HUES6 (cell line): ENCODE data around the gene NUDT2.

Source experiments
- H3K27ac ChIP-seq: 2 replicates; pipeline ENCODE4 v1.7.0; 2013; ENCODE audit warnings: low read depth, mild to moderate bottlenecking, low read length, inconsistent platforms
- H3K27me3 ChIP-seq: 2 replicates; pipeline ENCODE4 v1.6.1; 2013; ENCODE audit warnings: low read length; ENCODE audit not compliant: control insufficient read depth, insufficient read depth
- H3K36me3 ChIP-seq: 2 replicates; pipeline ENCODE4 v1.6.1; 2013; ENCODE audit warnings: low read length; ENCODE audit not compliant: control insufficient read depth, insufficient read depth
- H3K4me1 ChIP-seq: 2 replicates; pipeline ENCODE4 v1.6.1; 2013; ENCODE audit warnings: low read length; ENCODE audit not compliant: control insufficient read depth, insufficient read depth
- H3K4me3 ChIP-seq: 2 replicates; pipeline ENCODE4 v1.5.1; 2013; ENCODE audit warnings: low read depth, low read length
- H3K9ac ChIP-seq: one replicate; pipeline ENCODE4 v1.6.1; 2013; ENCODE audit warnings: mild to moderate bottlenecking, low read length
- H3K9me3 ChIP-seq: 2 replicates; pipeline ENCODE4 v1.6.1; 2013; ENCODE audit warnings: low read depth, low read length; ENCODE audit not compliant: control insufficient read depth, insufficient read depth

NUDT2 gene

DNA sequence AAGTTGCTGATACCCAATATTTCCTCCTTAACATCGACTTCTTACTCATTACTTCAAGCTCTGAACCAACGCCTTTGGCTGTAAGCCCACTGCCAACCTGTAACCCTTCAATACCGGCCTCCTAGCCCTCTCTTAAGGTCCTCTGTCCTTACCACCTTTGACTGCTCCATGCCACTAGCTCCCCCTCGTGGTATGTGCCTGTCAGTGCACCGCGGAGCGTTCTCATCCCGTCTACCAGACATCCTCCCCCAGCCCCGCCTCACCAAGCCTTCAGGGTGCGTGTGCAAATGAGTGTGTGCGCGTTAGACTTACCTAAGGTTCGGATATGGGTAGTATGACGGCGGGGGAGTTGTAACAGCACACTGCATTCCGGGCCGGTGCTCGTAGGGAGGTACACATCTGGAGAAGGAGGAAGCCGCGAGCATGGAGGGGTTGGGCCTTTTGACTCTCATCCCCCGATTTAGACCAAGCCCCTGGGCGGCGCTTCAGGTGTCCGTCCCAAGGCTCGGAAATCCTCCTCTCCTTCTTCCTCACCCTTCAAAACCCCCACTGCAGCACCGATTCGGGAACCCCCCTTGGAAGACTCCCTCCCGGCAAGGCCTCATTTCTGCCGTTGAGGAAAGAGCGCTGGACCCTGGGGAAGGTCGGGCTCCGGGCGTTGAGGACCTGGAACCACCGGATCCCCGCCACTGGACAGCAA is 50.1 kb downstream of the NUDT2 start:
- peak overlapping the region; percentile 70 for H3K4me3 ChIP-seq
- H3K27ac ChIP-seq = no peak overlapping the region
- H3K36me3 ChIP-seq = no peaks in the 10 kb centered on the region
- no peak overlapping the region for H3K9ac ChIP-seq
- H3K27me3 ChIP-seq = peaks cover 63% of the 10 kb centered on the region
- H3K4me1 ChIP-seq = peaks cover 22% of the 10 kb centered on the region
- H3K9me3 ChIP-seq = no peaks in the 10 kb centered on the region

DNA sequence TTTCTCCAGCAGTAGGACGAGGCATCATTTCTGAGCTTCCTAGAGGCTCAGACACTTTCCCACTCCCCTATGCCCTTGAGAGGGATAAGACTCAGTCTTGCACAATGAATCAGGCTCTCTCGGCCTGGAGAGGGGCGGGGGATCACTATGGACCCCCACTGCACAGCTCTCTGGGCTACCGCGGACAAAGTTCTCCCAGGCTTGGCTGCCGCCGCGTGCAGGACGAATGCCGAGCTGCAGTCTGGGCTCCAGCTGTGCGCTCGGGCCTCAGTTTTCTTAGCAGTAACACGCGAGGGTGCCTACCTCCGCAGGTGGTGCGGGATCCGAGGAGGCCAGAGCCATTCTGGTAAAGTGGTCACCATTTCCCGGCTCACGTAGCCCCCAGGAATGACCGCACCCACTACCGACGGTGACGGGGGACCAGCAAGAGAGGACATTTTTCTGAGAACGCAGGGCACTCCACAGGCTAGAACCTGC is 50.7 kb downstream of the NUDT2 start:
- no peak overlapping the region for H3K9ac ChIP-seq
- peaks cover 18% of the 10 kb centered on the region for H3K4me1 ChIP-seq
- H3K9me3 ChIP-seq = no peaks in the 10 kb centered on the region
- H3K4me3 ChIP-seq = peak overlapping the region; percentile 70
- H3K27me3 ChIP-seq = peaks cover 63% of the 10 kb centered on the region
- no peak overlapping the region for H3K27ac ChIP-seq
- no peaks in the 10 kb centered on the region for H3K36me3 ChIP-seq

DNA sequence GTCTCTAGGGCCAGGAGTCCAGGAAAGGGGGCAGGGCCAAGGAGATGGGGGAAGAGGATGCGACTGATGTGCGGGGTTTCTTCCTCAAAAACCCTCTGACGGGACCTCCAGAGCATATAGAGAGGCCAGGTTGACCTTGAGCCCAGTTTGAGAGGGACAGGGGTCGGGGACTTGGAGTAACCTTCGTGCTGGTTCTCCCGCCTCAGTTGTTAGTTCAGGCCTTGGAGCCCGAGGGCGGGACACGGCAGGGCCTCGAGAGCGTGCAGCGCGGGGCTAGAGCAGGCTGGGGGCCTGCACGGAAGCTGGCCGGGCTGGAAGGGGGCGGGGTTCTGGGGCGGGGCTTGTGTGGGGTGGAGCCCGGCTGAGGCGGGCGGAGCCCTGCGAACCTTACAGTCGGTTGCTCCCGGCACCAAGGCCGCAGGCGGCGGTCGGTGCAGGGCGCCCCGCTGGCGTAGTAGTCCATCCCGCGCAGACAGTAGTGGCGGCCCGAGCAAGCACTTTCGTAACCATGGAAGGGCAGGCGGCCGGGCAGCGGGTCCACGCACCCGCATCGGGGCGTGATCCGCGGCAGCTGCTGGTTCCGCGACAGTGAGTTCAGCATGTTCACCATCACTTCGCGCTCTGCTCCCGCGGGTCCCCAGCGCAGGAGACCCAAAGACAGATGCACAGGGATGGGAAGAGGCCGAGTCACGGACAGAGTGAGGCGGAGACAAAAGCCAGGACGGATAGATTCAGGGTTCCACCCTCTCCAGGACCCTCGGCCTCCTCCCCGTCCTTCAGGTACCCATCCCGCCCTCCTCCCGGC is 51.3 kb downstream of the NUDT2 start:
- Histone ChIP-seq H3K9me3 (no peaks in the 10 kb centered on the region), H3K27me3 (peaks cover 62% of the 10 kb centered on the region), H3K4me3 (peak overlapping the region; percentile 70), H3K27ac (no peak overlapping the region), H3K4me1 (peaks cover 12% of the 10 kb centered on the region), H3K9ac (peak overlapping the region; percentile 1), H3K36me3 (no peaks in the 10 kb centered on the region)

DNA sequence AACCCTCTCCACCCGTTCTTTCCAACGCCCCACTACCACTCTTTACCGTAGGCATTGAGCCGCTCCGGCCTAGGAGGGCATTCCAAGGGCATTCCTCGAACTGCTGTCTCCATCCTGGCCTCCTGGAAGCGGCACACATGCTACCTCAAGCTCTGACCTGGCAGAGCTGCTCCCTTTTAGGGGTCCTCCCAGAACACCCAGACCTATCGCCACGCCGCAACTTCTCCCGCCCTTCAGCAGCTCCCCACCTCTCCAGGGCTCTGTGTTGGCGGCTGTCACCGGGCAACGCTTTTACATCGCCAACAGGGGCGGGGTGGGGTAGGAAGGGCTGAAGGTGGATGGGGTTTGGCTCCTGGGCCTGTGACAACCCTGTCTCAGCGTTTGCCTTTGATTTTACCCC is 52.0 kb downstream of the NUDT2 start:
- Histone ChIP-seq H3K4me1 (peaks cover 7% of the 10 kb centered on the region; the same call in 1 of the 2 replicates), H3K27me3 (peaks cover 58% of the 10 kb centered on the region), H3K4me3 (peak overlapping the region; percentile 70), H3K36me3 (no peaks in the 10 kb centered on the region), H3K27ac (no peak overlapping the region), H3K9ac (peak overlapping the region; percentile 1), H3K9me3 (no peaks in the 10 kb centered on the region)

DNA sequence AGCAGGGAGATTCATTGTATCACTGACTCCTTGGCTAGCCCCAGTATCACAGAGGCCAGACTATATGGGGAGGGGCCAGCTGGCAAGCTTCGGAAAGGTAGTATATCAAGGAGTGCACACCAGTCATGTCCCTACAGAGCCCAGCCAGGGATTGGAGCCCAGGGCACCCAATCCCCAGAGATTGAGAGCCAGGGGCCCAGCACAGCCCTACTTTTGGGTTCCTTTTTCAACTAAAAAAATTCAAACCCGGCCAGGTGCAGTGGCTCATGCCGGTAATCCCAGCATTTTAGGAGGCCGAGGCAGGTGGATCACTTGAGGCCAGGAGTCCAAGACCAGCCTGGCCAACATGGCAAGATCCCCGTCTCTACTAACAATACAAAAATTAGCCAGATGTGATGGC is 52.7 kb downstream of the NUDT2 start:
- no peak overlapping the region for H3K4me3 ChIP-seq
- H3K27me3 ChIP-seq = peaks cover 58% of the 10 kb centered on the region
- H3K4me1 ChIP-seq = peaks cover 7% of the 10 kb centered on the region; the same call in 1 of the 2 replicates
- H3K27ac ChIP-seq = no peak overlapping the region
- no peaks in the 10 kb centered on the region for H3K9me3 ChIP-seq
- no peak overlapping the region for H3K9ac ChIP-seq
- no peaks in the 10 kb centered on the region for H3K36me3 ChIP-seq

DNA sequence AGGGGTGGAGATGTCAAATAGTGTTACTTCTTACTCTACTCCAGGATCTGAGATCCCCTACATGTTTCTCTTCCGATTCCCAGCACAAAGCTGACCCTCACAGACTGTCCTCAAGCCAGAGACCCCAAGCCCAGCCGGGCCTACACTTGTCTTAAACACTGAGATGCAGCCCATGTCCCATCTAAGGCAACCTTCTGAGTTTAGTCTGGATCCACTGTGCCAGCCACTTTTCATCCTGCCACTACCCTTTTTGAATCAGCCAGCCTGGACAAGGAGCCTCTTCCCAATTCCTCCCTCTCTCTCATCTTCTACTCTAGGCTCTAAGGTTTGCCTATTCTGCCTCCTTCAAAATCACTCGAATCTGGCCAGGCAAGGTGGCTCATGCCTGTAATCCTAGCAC is 53.5 kb downstream of the NUDT2 start:
- peaks cover 55% of the 10 kb centered on the region for H3K27me3 ChIP-seq
- H3K4me3 ChIP-seq = no peak overlapping the region
- H3K36me3 ChIP-seq = no peaks in the 10 kb centered on the region
- peaks cover 7% of the 10 kb centered on the region; the same call in 1 of the 2 replicates for H3K4me1 ChIP-seq
- no peak overlapping the region for H3K9ac ChIP-seq
- H3K9me3 ChIP-seq = no peaks in the 10 kb centered on the region
- H3K27ac ChIP-seq = no peak overlapping the region

DNA sequence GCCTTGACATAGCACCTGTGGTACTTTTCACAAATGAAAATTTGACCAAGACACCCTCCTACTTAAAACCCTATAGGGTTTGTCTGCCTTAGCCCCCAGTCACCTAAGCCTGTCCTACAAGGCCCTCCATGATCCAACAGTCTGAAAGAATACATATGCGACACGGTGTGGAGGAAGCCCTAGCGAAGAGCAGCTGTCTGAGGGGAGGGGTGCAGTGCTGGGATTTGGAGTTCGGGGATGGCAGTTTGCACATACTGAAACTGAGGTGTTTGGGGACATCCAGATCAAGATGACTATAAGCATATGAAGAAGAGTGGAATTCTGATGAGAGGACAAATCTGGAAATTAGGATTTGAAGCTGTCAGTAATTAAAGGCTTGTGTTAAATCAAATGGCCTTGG is 54.5 kb downstream of the NUDT2 start:
- no peaks in the 10 kb centered on the region for H3K36me3 ChIP-seq

DNA sequence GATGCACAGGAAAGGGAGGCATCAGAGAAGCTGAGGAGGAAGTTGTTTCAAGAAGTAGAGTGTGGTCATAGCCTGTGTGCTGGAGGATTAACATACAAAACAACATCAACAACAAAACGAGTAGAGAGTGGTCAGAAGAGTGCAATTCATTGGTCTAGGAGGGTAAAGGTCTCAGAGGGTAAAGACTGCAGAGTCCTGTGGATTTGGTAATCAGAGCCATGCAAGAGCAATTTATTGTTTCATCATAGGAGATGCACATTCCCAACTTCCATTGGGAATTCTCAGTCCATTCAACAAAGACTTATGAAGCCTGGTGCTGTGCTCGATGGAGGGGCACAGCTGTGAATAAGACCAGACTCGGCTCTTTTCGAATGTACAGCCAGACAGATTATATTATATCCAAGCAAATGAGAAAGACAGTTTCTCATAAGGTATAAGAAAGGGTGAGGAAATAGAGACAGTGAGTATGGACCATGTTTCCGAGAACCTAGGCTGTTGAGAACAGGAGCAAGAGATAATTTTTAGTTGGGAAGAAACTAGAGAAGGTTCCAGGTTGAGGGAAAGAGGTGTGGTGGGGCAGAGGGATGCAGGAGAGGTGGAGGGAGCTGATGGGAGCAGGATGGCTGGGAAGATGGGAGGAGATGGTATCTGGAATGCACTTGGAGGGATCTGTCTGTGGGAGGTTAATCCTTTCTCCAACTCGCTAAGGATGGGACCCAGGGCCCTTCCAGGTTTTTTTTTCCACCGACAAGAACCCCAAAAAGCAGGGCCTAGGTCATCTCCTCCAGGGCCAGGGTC is 55.2 kb downstream of the NUDT2 start:
- Histone ChIP-seq H3K36me3 (no peaks in the 10 kb centered on the region), H3K27me3 (peaks cover 41% of the 10 kb centered on the region), H3K4me3 (no peak overlapping the region), H3K9ac (no peak overlapping the region), H3K27ac (no peak overlapping the region), H3K4me1 (peaks cover 7% of the 10 kb centered on the region; the same call in 1 of the 2 replicates), H3K9me3 (no peaks in the 10 kb centered on the region)

More for the DNA sequence above, 54.5 kb downstream of the NUDT2 start:
- Histone ChIP-seq H3K4me3 (no peak overlapping the region), H3K4me1 (peaks cover 7% of the 10 kb centered on the region; the same call in 1 of the 2 replicates), H3K9me3 (no peaks in the 10 kb centered on the region), H3K27me3 (peaks cover 45% of the 10 kb centered on the region), H3K27ac (no peak overlapping the region), H3K9ac (no peak overlapping the region)

DNA sequence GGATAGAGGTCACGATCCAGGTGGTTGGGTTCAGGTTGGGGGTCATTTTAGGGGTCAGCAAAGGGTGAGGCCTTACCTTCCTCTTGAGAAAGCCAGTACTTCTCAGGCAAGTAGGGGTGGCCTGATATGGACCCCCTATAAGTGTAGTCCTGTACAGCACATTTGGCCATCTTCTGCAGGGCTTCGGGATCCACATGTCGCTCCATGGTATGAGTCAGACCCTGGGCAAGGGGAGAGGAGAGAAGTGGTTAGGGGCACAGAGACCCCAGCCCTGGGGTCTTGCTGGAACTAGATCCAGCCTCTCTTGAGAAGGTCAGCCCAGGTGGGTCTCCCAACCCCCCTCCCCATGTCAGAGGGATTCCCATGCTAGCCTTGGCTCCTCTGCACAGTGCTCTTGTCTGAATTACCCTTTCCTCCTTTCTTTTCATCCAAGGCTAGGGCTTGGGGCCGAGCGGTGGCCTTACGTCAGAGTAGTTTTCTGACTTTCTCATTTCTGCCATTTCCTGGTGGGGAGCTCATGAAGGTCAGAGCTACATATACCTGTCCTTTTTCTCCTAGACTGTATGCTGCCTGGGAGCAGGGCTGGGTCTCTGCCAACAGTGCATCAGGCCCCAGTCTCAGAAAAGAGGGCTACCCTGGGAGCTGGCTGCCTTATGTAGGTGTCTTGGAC is 56.3 kb downstream of the NUDT2 start:
- Histone ChIP-seq H3K27me3 (peaks cover 31% of the 10 kb centered on the region), H3K27ac (no peak overlapping the region), H3K4me3 (no peak overlapping the region), H3K9me3 (no peaks in the 10 kb centered on the region), H3K9ac (no peak overlapping the region), H3K4me1 (no peaks in the 10 kb centered on the region), H3K36me3 (no peaks in the 10 kb centered on the region)

DNA sequence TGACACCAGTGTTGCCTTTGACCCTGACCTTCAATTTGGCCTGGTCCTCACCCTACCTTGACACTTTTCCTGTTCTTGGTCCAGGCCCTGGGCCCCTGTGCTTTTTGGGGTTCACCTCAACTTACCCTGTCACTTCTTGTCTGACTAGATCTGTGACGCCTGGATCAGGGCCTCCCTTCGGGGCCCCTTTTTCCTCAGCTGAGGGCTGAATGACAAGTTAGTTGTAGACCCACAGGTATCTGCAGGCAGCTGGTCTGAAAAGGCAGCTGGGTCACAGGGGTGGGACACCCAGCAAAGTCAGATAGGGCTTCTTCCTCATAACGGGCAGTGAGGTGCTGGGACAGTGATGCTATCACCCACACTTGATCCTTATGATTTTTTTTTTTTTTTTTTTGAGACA is 57.3 kb downstream of the NUDT2 start:
- H3K36me3 ChIP-seq = no peaks in the 10 kb centered on the region
- H3K27ac ChIP-seq = no peak overlapping the region
- no peaks in the 10 kb centered on the region for H3K9me3 ChIP-seq
- no peak overlapping the region for H3K9ac ChIP-seq
- no peaks in the 10 kb centered on the region for H3K4me1 ChIP-seq
- H3K4me3 ChIP-seq = no peak overlapping the region
- H3K27me3 ChIP-seq = peaks cover 22% of the 10 kb centered on the region
